ENCODE results near the gene AOC3.

AOC3 gene, protein sequence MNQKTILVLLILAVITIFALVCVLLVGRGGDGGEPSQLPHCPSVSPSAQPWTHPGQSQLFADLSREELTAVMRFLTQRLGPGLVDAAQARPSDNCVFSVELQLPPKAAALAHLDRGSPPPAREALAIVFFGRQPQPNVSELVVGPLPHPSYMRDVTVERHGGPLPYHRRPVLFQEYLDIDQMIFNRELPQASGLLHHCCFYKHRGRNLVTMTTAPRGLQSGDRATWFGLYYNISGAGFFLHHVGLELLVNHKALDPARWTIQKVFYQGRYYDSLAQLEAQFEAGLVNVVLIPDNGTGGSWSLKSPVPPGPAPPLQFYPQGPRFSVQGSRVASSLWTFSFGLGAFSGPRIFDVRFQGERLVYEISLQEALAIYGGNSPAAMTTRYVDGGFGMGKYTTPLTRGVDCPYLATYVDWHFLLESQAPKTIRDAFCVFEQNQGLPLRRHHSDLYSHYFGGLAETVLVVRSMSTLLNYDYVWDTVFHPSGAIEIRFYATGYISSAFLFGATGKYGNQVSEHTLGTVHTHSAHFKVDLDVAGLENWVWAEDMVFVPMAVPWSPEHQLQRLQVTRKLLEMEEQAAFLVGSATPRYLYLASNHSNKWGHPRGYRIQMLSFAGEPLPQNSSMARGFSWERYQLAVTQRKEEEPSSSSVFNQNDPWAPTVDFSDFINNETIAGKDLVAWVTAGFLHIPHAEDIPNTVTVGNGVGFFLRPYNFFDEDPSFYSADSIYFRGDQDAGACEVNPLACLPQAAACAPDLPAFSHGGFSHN

DNA sequence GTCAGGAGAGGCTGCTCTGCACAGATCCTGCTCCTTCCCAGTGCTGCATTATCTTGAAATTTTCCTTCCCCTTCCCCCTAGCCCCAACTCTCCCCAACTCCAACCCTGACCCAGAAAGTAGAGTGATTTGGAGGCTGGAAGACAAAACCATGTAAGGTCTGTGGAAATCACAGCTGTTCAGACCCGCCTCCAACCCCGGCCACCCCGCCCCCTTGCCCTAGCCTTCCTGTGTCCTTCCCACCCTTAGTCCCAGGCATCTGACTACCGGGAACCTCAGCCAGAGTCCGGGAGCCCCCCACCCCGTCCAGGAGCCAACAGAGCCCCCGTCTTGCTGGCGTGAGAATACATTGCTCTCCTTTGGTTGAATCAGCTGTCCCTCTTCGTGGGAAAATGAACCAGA is at the start of gene AOC3:
TSS of gene AOC3 (plus strand) at position 246 of the 400 bp plus-strand sequence. CDS start at position 391, 145 bp downstream.
- no peak for DNase-seq

DNA sequence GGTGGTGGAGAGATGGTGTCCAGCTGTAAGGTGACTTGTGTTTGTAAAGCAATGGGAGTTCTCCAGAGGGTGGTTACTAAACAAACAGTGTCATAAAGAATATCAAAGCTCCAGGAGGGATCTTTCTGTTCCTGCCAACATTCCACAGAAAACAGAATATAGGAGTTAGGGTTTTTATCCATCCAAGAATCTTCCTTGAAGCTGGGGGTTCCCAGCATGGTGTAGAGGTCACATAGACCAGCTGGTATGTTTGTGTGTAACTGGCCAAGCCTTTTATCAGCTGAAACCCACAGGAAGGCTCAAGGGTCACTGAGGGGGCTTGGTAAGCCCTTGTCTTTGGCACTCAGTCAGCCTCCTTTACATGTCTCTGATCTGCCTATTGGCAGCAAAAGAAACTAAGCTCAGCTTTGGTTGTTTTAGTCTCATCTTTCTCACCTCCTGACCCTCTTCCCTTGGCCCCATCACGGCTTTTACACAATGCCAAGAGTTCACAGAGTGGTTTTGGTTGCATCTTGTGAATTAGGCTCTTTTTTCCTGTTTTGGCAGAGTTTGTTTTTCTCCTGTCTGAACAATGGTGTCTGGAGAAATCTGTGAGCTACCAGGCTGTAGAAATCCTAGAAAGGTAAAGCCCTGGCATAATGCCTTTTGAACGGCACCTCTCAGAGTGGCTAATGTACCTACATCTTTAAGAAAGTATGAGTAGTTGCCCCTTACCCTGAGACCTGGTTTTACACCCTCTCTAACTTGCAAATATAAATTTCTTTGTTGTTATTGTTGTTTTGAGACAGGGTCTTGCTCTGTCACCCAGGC is 47.7 kb upstream of the AOC3 start:
- DNase-seq, result no peak

DNA sequence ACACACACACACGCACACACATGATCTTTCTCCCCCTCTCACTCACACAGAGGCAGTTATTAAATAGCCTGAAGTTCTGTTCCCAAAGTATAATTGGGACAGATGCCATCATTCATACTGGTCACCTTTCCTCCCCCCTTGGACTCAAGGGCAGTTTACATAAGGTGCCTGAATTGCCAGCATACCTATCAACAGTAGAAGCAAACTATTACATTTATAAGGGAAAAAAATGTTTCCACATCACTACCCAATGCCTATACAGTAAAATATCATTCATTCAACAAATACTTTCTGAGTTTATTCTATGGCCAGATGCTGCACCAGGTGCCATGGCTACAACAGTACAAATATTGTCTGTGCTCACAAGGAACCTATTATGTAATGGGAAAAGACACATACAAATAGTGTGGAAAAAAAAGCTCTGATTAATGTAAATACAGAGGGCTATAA is 46.1 kb upstream of the AOC3 start:
- no peak for DNase-seq

DNA sequence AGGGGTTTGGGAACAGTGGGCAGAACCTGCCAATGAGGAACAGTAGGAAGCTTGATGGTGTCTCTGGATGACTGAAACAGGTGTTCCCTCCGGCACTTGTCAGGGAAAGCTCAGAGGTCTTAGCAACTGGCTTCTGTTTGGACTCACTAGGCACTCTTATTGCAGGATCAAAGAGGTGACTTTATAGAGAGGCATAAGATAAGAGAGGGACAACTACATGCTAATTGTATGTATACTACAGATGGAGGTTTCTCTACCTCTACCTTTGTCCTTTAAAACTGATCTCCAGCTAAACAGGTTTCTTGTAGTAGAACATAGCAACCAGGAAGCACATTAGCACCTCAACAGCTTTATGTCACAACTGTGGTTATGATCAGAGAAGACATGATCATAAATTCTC is 44.8 kb upstream of the AOC3 start:
- no peak for DNase-seq

DNA sequence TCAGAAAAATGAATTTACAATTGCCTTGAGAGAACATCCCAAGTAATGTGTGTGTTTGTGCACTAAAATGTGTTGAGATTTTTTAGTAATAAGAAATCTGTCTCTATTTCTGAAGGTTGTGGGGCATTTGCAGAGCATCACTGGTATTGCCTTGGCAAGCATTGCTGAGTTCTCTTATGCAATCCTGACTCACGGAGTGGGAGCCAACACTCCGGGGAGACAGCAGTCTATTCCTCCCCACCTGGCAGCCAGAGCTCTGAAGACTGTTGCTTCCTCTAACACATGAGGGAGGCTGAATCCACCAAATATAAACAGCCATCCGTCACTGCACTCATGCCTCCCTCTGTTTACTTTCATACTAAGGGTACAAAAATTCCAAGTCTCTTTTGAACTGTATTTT is 41.7 kb upstream of the AOC3 start:
- no peak for DNase-seq

DNA sequence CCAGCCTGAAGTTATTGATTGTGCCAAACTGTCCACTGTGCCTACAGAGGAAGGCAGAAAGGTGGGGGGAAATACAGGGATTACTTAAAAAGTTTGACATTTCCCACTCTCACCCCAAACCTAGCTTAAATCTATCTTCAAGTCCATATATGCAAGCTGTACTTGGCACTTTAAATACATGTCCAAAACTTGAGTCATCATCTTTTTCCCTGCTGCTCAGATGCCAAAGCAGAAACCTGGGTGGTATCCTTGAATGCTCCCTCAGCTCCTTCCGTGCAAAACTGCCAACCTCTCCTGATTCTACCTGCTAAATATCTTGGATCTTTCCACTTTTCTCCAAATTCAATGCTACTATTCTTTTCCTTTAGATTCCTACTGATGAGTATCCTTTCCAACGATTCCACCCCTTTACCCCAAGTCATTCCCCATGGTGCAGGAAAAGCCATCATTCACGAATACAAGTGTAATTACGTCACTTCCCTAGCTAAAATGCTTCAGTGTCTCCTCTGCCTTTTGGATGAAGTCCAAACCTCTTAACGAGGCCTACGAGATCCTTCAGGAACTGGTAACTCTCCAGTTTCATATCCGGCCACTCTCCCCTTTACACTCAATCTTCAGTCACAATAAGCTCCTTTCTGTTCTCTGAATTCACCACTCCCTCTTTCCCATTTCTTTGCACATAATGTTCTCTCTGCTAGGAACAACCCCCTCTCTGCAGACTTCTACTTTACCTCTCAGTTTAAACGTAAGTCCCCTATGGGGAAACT is 36.2 kb upstream of the AOC3 start:
- no peak for DNase-seq

DNA sequence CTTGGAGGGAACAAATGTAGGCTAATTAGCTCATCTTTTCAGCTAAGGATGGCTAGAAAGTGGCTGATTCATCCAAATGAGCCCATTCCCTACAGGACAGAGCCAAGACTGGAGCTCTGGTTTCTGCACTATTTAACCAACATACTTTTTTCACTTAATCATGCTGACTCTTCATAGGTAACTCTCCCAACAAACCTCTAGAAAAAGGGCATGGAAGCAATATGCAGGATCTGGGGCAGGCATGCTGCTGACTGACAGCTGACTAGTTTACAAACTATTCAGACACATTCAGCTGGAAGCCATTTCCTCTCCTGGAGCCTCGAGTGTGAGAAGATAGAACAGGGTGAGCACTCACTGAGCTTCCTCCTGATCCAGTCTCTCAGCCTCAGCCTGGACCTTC is 33.1 kb upstream of the AOC3 start:
- no peak for DNase-seq

DNA sequence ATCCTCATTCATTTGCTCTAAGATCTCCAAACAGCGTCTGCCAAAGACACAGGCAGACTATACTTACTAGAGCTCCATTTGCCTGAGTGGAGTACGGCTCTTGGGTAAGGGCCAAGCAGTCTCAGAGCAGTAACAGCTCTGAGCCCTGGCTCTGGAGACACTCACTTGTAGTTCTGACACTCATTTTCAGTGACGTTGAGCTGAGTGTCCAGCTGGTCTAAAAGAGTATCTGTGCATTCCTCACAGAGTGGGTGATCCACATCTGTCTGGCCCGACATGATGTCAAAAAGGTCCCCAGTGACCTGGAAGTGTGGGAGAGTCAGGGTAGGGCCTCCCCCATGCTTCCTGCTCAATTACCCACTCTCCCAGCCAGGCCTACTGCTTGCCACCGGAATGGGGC is 32.6 kb upstream of the AOC3 start:
- DNase-seq, result no peak

DNA sequence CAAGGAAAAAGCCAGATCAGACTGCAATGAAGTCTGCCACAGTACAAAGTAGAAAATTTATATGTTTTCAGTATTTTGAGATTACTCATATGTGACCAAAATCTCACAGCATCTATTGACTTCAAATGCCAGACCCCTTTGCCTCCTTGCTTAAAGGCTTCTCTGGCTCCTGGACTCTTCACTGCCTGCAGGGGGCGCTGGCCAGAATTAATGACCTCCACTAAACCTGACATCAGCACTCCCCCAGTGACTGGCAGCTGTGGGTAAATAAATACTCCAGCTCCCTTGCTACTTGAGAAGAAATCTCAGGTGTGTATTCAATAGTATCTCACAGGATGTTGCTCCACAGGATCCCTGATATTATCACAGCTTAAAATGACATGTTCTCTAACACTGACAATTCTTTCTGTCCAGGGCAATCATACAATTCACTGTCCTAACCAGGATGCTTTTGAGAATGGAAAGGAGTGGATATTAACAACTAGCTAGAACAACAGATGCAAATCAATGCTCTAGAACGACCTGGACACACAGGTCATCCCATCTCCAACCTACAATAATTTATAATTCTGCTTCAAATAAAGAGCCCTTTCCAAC is 31.0 kb upstream of the AOC3 start:
- peak; percentile 35 for DNase-seq

DNA sequence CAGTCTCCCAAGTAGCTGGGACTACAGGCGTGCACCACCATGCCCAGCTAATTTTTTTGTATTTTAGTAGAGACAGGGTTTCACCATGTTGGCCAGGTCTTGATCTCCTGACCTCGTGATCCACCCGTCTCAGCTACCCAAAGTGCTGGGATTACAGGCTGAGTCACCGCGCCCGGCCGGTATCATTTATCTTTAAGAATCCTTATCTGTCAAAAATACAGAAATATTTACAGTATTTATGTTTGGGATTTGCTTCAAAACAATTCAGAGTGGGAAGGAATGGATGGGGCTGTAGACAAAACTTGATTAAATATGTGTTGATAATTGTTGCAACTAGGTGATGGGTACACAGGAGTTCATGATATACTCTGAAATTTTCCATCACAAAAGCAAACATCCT is 29.8 kb upstream of the AOC3 start:
- DNase-seq, result no peak

DNA sequence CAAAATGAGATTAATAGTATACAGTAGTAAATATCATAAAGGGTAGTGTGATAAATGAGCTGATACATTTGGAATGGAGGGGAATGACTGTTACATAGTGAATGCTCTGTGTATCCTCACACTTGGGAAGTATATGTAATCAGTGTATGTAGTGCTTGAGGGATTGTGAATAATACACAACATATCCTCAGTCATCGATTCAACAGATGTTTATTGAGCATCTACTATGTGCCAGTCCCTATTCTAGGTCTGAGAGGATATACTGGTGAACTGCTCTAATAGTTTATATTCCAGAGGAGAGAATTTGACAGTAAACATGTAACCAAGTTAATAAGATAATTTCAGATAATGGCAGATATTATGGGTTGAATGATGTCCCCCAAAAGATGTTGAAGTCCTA is 23.5 kb upstream of the AOC3 start:
- DNase-seq, result no peak

DNA sequence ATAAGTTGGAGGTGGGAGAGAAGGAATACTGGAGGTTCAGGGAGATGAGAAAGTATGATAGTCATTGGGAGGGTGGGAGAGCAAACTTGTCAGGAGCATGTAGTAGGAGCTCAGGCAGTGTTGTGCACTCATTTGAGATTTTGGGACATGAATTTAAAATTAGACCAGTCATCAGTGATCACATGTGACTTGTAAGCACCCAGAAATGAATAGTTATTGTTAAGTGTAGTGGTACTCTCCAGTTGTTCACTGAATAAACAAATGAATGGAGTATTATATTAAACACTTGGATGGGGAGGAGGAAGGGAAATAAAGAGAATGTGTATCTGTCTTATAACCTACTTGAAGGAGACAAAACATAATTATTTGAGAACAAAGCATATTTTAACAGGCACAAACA is 20.0 kb upstream of the AOC3 start:
- no peak for DNase-seq

DNA sequence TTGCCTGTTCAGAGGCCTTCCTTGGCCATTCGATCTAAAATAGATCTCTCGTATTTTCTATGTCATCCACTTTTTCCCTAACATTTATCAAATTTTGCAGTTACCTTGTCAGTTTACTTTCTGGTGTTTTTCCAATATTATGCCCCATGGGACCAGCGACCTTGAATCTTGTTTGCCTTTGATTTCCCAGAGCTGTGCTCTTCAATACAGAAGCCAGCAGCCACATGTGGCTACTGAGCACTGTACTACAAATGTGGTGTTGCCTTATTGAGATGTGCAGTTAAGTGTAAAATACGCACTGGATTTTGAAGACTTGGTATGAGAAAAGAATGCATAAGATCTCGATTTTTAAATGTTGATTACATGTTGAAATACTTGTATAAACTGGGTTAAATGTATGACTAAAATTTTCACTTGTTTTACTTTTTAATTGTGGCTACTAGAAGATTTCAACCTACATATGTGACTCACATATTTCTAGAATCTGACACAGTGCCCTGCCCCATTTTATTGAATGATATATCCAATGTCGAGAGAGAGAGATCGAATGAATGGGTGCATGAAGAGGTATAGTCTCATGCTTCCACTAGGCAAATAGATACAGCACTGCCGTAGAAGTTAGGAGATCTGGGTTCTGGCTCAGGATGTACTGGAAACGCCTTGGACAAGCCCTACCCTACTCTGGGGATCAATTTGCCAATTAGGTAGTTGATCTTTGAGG is 18.6 kb upstream of the AOC3 start:
- DNase-seq, result no peak

DNA sequence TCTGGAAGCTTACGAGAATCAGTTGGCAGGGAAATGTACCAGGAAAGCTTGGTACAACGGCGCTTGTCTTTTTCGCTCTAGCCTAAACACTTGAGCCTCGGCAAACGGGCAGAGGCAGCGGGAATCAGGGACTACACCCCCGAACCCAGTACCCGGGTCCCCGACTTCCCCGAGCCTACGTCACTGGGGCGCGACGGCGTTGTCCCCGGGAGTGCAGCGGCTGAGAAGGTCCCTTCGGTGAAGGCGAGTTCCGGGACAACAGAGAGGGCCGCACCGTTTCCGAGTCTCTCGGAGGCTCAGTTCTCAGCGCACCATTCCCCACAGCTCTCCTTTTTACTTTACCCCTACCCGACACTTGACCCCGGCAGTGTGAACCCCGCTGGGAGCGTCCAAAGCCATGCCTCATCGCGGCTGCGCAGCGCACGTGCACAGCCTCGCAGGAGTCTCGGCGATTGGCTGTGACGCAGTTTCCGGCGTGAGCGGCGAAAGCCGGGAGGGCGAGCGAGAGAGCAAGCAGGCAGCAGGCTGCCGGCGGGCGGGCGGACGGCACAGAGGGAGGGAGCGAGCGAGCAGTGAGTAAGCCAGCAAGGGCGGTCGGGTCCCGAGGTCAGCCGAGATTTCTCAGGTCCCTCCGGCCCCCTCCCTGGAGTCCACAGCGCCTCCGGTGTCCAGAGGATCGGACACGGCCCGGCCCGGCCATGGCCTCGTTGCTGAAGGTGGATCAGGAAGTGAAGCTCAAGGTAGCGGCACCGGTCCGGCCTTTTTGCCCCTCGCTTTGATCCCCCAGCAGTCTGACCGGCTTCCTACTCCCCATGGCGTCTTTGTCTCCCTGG is 17.8 kb upstream of the AOC3 start, which contains the start of gene PSME3:
TSS of gene PSME3 (plus strand) at position 464 of the 833 bp plus-strand sequence. CDS start at position 699, 235 bp downstream.
- DNase-seq, result peak; percentile 84

DNA sequence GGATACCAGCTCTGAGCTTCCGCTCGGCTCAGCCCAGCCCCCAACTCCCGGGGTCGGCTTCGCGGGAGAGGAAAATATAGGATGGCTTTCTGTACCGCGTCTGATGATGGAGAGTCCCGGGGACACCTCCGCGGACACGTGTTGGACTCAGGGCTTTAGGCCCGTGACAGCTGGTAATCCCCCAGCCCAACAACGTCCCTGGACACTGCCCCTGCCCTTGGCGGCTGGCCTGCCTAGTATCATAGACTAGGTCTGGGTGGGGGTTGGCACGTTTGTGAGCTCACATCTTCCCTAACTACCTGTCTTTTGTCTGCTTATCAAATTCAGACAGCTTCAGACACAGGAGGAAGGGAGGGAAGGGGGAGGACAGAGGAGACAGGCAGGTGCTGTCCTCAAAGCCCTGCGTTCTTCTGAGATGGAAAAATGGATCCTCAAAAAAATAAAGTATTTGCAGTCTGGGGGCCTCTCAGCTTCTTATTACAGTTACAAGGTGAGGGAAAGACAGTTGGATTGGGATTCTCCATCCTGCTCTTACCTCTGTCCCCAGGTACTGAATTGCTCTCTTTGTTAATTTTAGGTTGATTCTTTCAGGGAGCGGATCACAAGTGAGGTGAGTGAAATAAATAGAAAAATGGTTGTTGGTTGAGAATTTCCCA is 17.1 kb upstream of the AOC3 start:
- peak; percentile 63 for DNase-seq

DNA sequence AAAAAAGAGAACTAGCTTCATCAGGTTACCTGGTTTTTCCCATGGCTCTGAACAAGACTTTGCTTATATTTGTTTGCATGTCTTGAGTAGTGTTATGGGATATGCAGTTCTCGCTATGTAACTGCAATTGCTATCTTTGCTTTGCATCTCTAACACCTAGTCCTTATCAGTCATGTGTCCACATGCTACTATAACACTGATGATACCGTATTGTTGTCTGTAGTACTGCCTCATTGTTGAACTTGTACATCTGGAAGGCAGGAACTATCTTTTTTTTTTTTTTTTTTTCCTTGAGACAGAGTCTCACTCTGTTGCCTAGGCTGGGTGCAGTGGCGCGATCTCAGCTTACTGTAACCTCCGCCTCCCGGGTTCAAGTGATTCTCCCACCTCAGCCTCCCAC is 15.3 kb upstream of the AOC3 start:
- DNase-seq, result no peak

DNA sequence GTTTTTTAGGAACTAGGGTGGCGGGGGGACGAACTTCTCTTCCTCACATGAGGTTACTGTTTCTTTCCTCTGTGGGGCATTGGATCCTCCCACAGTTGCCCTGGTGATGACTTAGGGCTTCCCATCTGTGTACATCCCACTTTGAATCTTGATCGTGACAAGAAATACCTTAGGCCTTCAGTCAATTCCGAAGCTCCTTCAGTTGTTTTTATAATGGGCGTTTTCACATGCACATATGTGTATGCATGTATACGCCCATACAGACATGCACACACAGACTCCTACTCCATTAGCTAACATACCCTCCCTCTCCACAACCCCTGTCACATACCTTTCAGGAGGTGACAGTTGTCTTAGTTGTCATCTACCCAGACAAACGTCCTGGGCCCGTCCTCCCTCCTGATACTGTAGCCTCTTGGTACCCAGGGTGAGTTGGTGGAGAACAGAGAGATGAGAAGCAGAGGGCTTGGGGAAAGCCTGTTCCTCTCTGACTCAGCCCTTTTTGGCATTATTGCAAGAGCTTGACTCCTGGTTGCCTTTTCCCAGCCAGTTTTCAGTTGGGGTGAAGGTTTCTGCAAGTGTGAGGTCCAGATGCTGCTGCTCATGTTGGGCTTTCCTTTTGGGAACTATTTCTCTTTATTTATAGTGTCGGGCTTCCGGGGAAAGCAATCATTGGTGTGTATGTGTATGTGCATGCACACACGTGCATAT is 8.9 kb upstream of the AOC3 start:
- no peak for DNase-seq

DNA sequence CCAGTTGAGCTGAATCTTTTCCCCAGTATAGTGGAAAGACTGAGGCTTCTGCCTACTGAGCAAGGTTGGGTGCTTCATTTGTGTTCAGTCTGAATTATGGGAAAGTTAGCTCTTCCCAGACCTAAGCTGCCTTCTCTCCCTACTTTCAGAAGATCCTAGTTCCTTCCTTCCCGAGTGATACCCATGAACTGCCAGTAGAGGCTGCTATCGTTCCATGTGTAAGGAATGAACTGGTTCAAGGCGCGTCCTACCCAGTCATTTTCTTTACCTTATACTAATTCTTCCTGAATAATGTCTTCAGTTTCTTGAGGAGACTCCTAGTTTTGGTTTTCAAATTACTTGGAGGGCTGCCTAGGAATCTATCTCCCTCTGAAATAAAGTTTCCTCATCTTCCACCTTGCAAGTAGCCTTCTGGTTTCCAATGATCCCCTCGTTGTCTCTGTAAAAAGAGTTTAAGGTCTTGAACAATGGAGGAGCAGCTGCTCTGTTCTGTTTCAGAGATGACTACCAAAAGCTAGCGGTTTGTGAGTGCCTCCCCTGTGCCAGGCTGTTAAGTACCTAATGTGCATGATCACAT is 7.6 kb upstream of the AOC3 start:
- DNase-seq, result peak; percentile 32

DNA sequence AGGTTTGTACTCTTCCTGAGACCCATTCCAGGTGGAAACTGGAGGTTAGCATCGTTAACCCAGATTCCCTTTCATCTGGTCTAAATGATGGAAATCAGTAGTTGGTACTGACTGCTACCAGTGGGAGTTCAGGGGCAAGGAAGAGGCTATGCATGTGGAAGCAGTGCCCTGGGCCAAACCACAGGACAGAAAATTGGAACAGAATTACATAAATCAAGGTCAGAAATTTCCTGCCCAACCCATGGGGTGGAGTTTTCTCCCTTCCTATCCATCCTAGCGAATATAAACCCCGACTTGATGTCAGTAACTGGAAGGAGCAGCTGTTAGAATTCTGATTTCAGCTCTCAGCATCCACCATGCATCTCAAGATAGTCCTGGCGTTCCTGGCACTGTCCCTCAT is 6.7 kb upstream of the AOC3 start, which contains the start of gene AOC2:
TSS of gene AOC2 (plus strand) at position 310 of the 400 bp plus-strand sequence. CDS start at position 357, 47 bp downstream.
- DNase-seq, result no peak
